Type B pancreatic cell (in vitro differentiated cells): ENCODE measurements around the gene GNAZ. TPM values are rescaled to one million over a fixed set of nuclear protein-coding genes. Genes with fewer than 3 reads are reported as not detected.

Experiments
- DNase-seq: peaks from one replicate; pipeline ENCODE4 v3.0.0; 2021; ENCODE audit warnings: mixed read lengths; ENCODE audit not compliant: unreplicated experiment; ENCODE audit errors: extremely low spot score
- H3K27ac Mint-ChIP-seq: 2 replicates; pipeline ENCODE4 v1.8.0; 2021; ENCODE audit warnings: mild to moderate bottlenecking, mixed read lengths
- H3K27me3 Mint-ChIP-seq: 2 replicates; pipeline ENCODE4 v1.8.0; 2021; ENCODE audit warnings: mixed read lengths
- H3K36me3 Mint-ChIP-seq: 2 replicates; pipeline ENCODE4 v1.8.0; 2021; ENCODE audit warnings: mixed read lengths
- H3K4me1 Mint-ChIP-seq: one replicate; pipeline ENCODE4 v1.8.0; 2021; ENCODE audit warnings: mixed read lengths; ENCODE audit not compliant: unreplicated experiment
- H3K4me3 Mint-ChIP-seq: 2 replicates; pipeline ENCODE4 v1.8.0; 2021; ENCODE audit warnings: mild to moderate bottlenecking, mixed read lengths
- H3K9me3 Mint-ChIP-seq: 2 replicates; pipeline ENCODE4 v1.8.0; 2021; ENCODE audit warnings: mixed read lengths
- CTCF ChIP-seq: fragments of 200-600 bp; sonication (generic); conservative IDR thresholded peaks from 2 replicates; pipeline ENCODE4 v1.5.0; 2021; ENCODE audit warnings: antibody characterized with exemption, mild to moderate bottlenecking
- total RNA-seq: library from RNA; stranded (reverse); gene quantifications from 2 replicates; pipeline ENCODE4 v1.2.1, GENCODE V29; 2021; ENCODE audit warnings: low replicate concordance

Gene GNAZ
- total RNA-seq, 1 donor from 2014 or later = 14.4 TPM

DNA sequence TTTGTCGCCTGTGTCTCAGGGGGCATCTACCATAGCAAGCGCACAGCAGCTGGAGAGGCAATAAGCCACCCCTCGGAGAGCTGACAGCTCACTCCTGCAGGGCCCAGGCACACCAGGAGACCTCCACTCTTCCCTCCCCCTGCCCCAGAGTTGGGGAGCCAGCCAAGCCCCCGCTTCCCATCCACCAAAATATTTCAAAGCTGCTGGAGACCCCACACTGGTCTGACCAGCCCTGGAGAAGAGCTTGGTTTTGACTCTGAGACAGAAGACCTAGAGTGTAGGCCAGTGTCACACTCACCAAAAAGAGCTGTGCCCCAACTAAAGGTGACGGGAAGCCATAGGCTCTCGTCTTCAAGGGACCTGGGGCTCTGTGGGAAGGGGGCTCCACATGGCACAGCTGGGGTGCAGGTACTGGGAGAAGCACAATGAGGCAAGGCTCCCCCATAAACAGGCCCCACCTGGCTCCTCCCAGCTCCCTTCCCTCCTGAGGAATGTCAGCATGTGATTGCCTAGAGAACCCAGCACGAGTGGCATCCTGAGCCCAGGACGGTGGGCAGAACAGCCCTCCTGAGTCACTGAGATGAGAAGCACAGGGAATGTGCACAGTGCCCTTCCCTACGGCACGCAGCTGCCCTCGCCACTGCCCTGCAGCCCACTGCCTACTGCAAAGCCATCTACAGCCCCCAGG is 5.8 kb upstream of the GNAZ start:
- DNase-seq = peak; percentile 50
- no peaks in the 10 kb centered on the region for H3K36me3 Mint-ChIP-seq
- H3K9me3 Mint-ChIP-seq = no peaks in the 10 kb centered on the region

DNA sequence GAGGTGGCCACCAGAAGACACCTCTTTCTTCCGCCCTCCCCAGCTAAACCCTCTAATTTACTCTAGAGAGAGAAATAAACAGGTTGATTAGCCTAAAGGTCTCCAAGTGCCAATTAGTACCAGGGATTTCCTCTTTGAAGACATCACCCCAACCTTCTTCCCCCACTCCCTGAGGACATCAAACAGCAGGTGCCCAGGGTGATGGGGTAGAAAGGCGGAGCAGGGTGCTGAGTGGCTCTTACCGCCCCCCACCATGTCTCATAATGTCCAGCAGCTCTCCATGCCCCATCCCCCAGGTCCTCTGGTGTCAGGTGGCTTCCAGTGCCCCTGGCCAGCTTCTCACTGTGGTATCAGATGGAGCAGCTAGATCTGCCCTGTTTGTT is 5.3 kb upstream of the GNAZ start:
- Mint-ChIP-seq H3K4me1 (peaks cover 3% of the 10 kb centered on the region), H3K27me3 (peaks cover 11% of the 10 kb centered on the region), H3K36me3 (no peaks in the 10 kb centered on the region), H3K4me3 (no peak overlapping the region), H3K27ac (no peak overlapping the region), H3K9me3 (no peaks in the 10 kb centered on the region)
- no peak for TF ChIP-seq CTCF
- no peak for DNase-seq

More for the DNA sequence above, 5.8 kb upstream of the GNAZ start:
- Mint-ChIP-seq H3K27ac (no peak overlapping the region), H3K27me3 (peaks cover 11% of the 10 kb centered on the region), H3K4me3 (no peak overlapping the region), H3K4me1 (peaks cover under 1% of the 10 kb centered on the region)
- no peak for TF ChIP-seq CTCF

DNA sequence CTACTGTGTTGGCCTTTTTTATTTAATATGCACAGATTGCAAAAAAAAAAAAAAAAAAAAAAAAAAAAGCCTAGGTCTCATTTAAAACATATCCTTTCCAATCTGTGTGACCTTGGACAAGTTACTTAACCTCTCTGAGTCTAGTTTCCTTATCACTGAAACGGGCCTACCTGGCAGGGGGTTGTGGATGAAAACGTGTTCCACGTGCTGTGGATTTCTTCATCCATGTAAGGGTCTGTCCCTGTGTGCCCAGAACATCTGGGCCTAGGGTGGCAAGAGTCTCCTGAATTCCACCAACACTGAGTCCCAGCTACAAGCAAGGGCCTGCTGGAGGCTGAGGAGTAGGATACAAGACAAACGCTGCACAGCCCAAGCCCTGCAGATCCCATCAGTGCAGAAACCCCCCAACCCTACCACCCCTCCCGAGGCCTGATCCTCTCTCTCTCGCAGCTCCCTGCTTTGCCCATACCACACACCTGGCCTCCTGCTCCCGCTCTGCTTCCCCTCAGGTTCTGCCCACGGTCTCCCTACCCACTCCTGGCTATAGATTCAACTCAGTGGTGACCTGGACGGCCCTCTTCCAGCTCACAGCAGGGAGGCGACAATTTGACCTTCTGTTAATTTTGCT is 4.7 kb upstream of the GNAZ start:
- no peaks in the 10 kb centered on the region for H3K36me3 Mint-ChIP-seq
- no peak overlapping the region for H3K4me3 Mint-ChIP-seq
- peaks cover 11% of the 10 kb centered on the region for H3K27me3 Mint-ChIP-seq
- no peak for DNase-seq
- H3K4me1 Mint-ChIP-seq = peaks cover 3% of the 10 kb centered on the region
- TF ChIP-seq CTCF = no peak
- no peaks in the 10 kb centered on the region for H3K9me3 Mint-ChIP-seq
- H3K27ac Mint-ChIP-seq = no peak overlapping the region

DNA sequence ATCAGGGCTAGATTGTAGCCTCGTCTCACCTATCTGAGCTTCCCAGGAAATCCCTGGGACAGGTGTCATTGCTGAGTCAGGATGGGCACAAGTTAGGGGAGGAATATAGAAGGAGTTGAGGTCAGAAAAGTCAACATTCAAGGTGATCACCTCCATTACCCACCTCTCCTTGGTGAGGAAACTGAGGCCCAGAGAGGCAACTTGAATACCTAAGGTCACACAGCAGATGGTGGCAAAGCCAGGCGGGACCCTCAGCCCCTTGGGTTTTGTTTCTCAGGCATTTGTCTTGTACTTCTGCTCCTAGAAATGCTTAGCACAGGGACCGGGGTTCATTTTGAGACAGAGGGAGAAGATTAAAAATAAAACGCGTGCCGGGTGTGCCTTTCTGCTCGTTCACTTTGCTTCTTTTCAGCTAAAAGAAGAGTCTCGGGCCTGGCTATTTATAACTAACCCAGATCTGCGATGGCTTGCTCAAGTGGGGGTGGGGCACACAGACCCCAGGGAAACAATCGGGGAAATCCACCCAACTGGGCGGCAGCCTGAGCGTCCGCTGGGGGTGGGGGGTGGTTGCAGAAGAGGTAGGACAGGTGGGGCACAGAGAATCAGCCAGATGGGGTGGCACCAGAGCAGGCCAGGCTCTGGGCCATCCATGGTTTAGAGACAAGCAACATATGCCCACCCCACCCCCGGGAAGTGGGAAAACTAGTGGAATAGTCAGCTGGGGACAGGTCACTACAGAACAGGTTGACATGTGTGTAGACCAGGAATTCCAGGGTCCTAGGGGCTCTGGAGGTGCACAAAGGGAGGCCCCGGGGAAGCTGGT is 3.9 kb upstream of the GNAZ start:
- no peak for TF ChIP-seq CTCF
- Mint-ChIP-seq H3K9me3 (no peaks in the 10 kb centered on the region), H3K27me3 (peaks cover 12% of the 10 kb centered on the region), H3K36me3 (no peaks in the 10 kb centered on the region), H3K4me1 (peaks cover 8% of the 10 kb centered on the region), H3K4me3 (no peak overlapping the region), H3K27ac (no peak overlapping the region)
- DNase-seq = peak; percentile 61

- Mint-ChIP-seq H3K27me3 (peaks cover 15% of the 10 kb centered on the region), H3K9me3 (no peaks in the 10 kb centered on the region), H3K4me3 (no peak overlapping the region), H3K27ac (no peak overlapping the region), H3K4me1 (peaks cover 14% of the 10 kb centered on the region), H3K36me3 (no peaks in the 10 kb centered on the region)
- TF ChIP-seq CTCF = no peak
- peak; percentile 59 for DNase-seq
Observed at GRCh38 chr22:23067023-23067650, 3.2 kb upstream of the GNAZ start.
